Loucy (cell line): ENCODE results near the gene SCML2.
"Not testable (repeated sequence)": the region's sequence is repeated elsewhere in the genome, so short reads cannot be mapped to it uniquely, and the experiment has no call there.

Experiments used
- H2AFZ ChIP-seq: fragments of 200-600 bp; sonication (generic); 2 replicates; pipeline ENCODE4 v1.6.0; 2016; ENCODE audit warnings: antibody characterized with exemption, mild to moderate bottlenecking, low read length, moderate library complexity
- H3F3A ChIP-seq: fragments of 200-600 bp; 2 replicates; pipeline ENCODE4 v1.6.0; 2016; ENCODE audit warnings: antibody characterized with exemption, low read depth, mild to moderate bottlenecking
- H3K27me3 ChIP-seq: fragments of 200-600 bp; sonication (generic); 2 replicates; pipeline ENCODE4 v1.6.1; 2014; ENCODE audit warnings: low read length, mild to moderate bottlenecking; ENCODE audit not compliant: insufficient read depth, poor library complexity, severe bottlenecking
- H3K36me3 ChIP-seq: fragments of 200-600 bp; sonication (generic); 2 replicates; pipeline ENCODE4 v1.6.1; 2016; ENCODE audit warnings: low read length; ENCODE audit not compliant: insufficient read depth
- H3K4me1 ChIP-seq: fragments of 200-600 bp; sonication (generic); 2 replicates; pipeline ENCODE4 v1.5.1; 2014; ENCODE audit warnings: low read length, mild to moderate bottlenecking; ENCODE audit not compliant: insufficient read depth, poor library complexity, severe bottlenecking
- H3K4me2 ChIP-seq: fragments of 200-600 bp; sonication (generic); 2 replicates; pipeline ENCODE4 v1.6.0; 2014; ENCODE audit warnings: antibody characterized with exemption, low read length, low read depth, mild to moderate bottlenecking; ENCODE audit not compliant: poor library complexity, severe bottlenecking
- H3K4me3 ChIP-seq: fragments of 200-600 bp; sonication (generic); 2 replicates; pipeline ENCODE4 v1.5.1; 2014; ENCODE audit warnings: low read length, mild to moderate bottlenecking, mixed read lengths; ENCODE audit not compliant: poor library complexity, severe bottlenecking
- H3K79me2 ChIP-seq: fragments of 200-600 bp; sonication (generic); 2 replicates; pipeline ENCODE4 v1.6.1; 2014; ENCODE audit warnings: low read length; ENCODE audit not compliant: insufficient read depth
- H3K9ac ChIP-seq: fragments of 200-600 bp; sonication (generic); 2 replicates; pipeline ENCODE4 v1.6.0; 2014; ENCODE audit warnings: mild to moderate bottlenecking, low read depth, low read length, moderate library complexity; ENCODE audit not compliant: poor library complexity, severe bottlenecking
- H3K9me2 ChIP-seq: fragments of 200-600 bp; sonication (generic); replicated peaks from 2 replicates; pipeline ENCODE4 v1.6.1; 2016; ENCODE audit warnings: low read depth, low read length, mixed read lengths
- H3K9me3 ChIP-seq: fragments of 200-600 bp; sonication (generic); 2 replicates; pipeline ENCODE4 v1.6.1; 2014; ENCODE audit warnings: mild to moderate bottlenecking, antibody characterized with exemption, low read length, low read depth; ENCODE audit not compliant: insufficient read depth
- H4K20me1 ChIP-seq: fragments of 200-600 bp; sonication (generic); 2 replicates; pipeline ENCODE4 v1.6.0; 2014; ENCODE audit warnings: antibody characterized with exemption, low read length, mild to moderate bottlenecking; ENCODE audit not compliant: insufficient read depth, poor library complexity, severe bottlenecking
- CTCF ChIP-seq: fragments of 200-600 bp; sonication (generic); conservative IDR thresholded peaks from 2 replicates; pipeline ENCODE4 v1.5.1; 2014; ENCODE audit warnings: mild to moderate bottlenecking, antibody characterized with exemption, low read length
- EZH2phosphoT487 ChIP-seq: fragments of 200-600 bp; IDR thresholded peaks from 2 replicates; pipeline ENCODE4 v1.6.1; 2018; ENCODE audit warnings: antibody characterized with exemption, mild to moderate bottlenecking, moderate library complexity, borderline replicate concordance

SCML2 gene

GRCh38 chrX:18271309-18271708 lies 83.2 kb downstream of the SCML2 start:
- no peaks in the 10 kb centered on the region for H3K9me2 ChIP-seq
- H3K9me3 ChIP-seq = no peaks in the 10 kb centered on the region
- no peaks in the 10 kb centered on the region for H3K36me3 ChIP-seq
- TF ChIP-seq EZH2phosphoT487 = no peak
- no peak for TF ChIP-seq CTCF
- H3F3A ChIP-seq = no peaks in the 10 kb centered on the region
- no peaks in the 10 kb centered on the region for H3K79me2 ChIP-seq
- no peak overlapping the region for H3K9ac ChIP-seq
- no peak overlapping the region for H2AFZ ChIP-seq
- H3K4me3 ChIP-seq = no peak overlapping the region
- no peaks in the 10 kb centered on the region for H3K27me3 ChIP-seq
- H3K4me2 ChIP-seq = no peak overlapping the region
- H3K4me1 ChIP-seq = no peaks in the 10 kb centered on the region
- H4K20me1 ChIP-seq = no peaks in the 10 kb centered on the region

DNA sequence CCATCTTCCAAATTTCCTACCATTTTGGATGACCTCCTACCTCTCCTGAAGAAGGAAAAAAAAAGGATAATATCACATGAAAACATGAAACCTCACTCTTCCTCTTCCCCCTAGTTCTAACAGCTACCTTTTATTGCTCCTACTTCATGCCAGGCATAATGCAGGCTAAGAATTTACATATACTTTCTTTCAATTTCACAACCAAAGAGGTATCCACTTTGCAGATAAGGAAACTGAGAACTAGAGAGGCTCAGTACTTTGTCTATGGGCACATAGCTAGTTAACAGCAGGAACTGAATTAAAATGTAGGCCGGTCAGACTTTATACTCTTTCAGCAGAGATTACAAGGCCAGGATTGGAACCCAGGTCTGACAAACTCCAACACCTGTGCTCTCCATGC lies 99.4 kb downstream of the SCML2 start:
- H3K36me3 ChIP-seq = no peaks in the 10 kb centered on the region
- H3K4me1 ChIP-seq = no peaks in the 10 kb centered on the region
- no peak overlapping the region for H3K4me3 ChIP-seq
- H3F3A ChIP-seq = no peaks in the 10 kb centered on the region
- no peak overlapping the region for H3K4me2 ChIP-seq
- H3K9me3 ChIP-seq = no peaks in the 10 kb centered on the region
- no peaks in the 10 kb centered on the region for H3K27me3 ChIP-seq
- H4K20me1 ChIP-seq = no peaks in the 10 kb centered on the region
- TF ChIP-seq CTCF = no peak
- no peak for TF ChIP-seq EZH2phosphoT487
- H2AFZ ChIP-seq = no peak overlapping the region
- no peak overlapping the region for H3K9ac ChIP-seq
- no peaks in the 10 kb centered on the region for H3K9me2 ChIP-seq
- no peaks in the 10 kb centered on the region for H3K79me2 ChIP-seq

- Histone ChIP-seq H4K20me1 (no peaks in the 10 kb centered on the region), H3K9ac (no peak overlapping the region), H3K4me2 (no peak overlapping the region), H3K27me3 (no peaks in the 10 kb centered on the region), H3K4me1 (no peaks in the 10 kb centered on the region), H3F3A (no peaks in the 10 kb centered on the region), H3K79me2 (no peaks in the 10 kb centered on the region), H3K9me3 (no peaks in the 10 kb centered on the region), H3K4me3 (no peak overlapping the region), H3K9me2 (no peaks in the 10 kb centered on the region), H3K36me3 (no peaks in the 10 kb centered on the region), H2AFZ (no peak overlapping the region)
- no peak for TF ChIP-seq CTCF
- TF ChIP-seq EZH2phosphoT487 = no peak
These were observed 101.7 kb downstream of the SCML2 start for GRCh38 chrX:18252644-18253359.

GRCh38 chrX:18229646-18230045 lies 124.8 kb downstream of the SCML2 start:
- not testable (repeated sequence) for H4K20me1 ChIP-seq, H3K4me1 ChIP-seq, H3K9ac ChIP-seq, H3K4me3 ChIP-seq, H2AFZ ChIP-seq, H3K9me2 ChIP-seq, H3K79me2 ChIP-seq, H3K4me2 ChIP-seq, H3F3A ChIP-seq, H3K27me3 ChIP-seq, H3K9me3 ChIP-seq, H3K36me3 ChIP-seq
